Measurements from ENCODE around the gene ZKSCAN3.
A peak's percentile ranks its signal among the peaks of the same experiment; 100 is the strongest.
"Not testable (repeated sequence)": the region's sequence is repeated elsewhere in the genome, so short reads cannot be mapped to it uniquely, and the experiment has no call there.

The ZKSCAN3 gene

GRCh38 chr6:28349892-28350737 is at the start of gene ZKSCAN3:
Gene ZKSCAN3 (plus strand): TSS chr6:28349947. CDS start chr6:28359587, 9,640 bp downstream.
- DNase-seq, result peak; percentile 79

DNA sequence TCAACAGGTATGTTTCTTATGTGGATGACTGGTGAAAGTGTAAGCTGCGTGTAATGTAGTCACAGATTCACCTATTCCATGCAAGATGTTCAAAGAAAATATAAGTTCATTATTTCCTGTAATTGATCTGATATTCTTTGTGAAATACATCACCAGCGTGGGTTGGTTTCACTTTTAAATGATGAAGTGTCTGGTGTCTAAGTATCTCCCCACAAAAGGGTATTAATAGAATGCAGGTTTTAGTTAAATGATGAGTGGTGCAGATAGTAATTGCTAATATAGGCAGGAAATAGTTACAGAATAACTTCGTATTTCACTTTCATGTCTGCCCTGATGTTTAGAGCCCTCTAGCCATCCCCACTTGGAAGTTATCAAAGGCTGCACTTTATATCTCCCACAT is 46.2 kb upstream of the ZKSCAN3 start:
- DNase-seq, result no peak

- not testable (repeated sequence) for DNase-seq
Observed at GRCh38 chr6:28306363-28306762, 43.4 kb upstream of the ZKSCAN3 start.

DNA sequence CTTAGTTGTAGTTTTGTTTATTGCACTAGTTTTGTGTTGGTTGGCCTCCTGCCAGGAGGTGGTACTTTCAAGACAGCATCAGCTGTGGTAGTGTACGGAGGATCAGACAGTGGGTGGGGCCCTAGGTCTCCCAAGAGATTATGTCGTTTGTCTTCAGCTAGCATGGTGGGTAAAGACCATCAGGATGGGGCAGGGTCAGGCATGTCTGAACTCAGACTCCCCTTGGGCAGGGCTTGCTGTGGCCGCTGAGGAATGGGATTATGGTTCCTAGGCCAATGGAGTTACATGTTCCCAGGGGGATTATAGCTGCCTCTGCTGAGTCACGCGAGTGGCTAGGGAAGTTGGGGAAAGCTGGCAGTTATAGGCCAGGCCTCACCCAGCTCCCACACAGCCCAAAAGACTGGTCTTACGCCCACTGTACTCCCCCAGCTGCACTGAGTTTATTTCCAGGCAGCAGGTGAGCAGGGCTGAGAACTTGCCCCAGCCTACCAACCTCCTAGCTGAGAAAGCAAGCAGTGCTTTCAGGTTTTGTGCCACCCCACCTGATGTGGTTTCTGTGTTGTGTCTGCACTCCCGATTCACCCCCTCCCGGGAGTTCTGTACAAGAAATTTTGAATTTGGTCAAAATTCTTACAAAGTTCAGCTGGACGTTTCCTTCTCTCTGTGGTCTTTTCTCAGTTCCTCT is 38.5 kb upstream of the ZKSCAN3 start:
- DNase-seq, result peak; percentile 64

DNA sequence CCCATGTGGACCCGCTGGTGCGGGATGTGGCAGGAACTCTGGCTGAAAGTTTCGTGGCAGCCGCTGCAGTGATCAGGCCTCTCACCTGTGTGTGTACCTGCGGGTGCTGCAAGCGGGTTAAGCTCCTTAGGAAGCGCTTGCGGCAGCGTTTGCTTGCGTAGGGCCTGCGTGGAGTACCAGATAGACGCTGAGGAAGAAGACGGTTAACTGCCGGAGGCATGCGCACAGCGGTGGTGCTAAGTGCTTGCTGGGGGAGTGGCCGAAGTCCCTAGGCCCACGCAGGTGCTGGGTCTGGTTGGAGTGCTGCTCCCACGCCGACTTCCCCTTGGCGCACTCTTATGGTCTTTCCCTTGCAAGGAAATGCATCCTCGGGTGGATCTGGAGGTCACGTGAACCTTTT is 36.8 kb upstream of the ZKSCAN3 start:
- DNase-seq, result no peak

- no peak for DNase-seq
Observed at GRCh38 chr6:28315628-28316027, 34.1 kb upstream of the ZKSCAN3 start.

GRCh38 chr6:28317866-28318265 is 31.9 kb upstream of the ZKSCAN3 start:
- DNase-seq, result not testable (repeated sequence)

GRCh38 chr6:28322661-28323060 is 27.1 kb upstream of the ZKSCAN3 start:
- no peak for DNase-seq

DNA sequence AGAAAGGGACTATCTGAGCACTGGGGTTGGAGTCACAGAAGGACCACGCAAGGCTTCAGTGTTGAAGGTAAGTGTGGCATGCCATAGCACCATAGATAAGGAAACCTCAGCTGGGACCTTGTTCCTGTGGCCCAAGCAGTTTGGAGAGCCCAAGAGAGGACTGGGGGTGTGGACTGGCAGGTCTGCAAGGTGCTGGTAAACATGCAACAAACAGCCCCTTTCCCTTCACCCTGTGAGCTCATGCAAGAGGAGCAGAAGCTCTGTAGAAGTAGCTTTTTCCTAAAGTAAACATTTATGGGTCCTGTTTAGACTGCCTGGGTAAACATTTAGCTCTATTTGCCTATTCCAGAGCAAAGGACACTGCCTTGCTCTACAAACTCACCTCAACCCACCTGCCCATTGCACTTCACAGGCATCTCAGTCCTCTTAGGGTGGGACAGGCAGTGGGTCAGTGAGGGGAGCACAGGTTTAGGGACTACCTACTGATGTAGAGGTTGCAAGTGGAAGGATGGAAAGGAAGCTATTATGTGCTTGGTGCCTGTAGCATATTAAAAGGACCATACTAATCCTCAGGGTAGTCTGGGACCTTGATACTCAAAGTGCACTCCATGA is 25.8 kb upstream of the ZKSCAN3 start:
- no peak for DNase-seq

- no peak for DNase-seq
Observed at GRCh38 chr6:28326371-28326948, 23.3 kb upstream of the ZKSCAN3 start.

DNA sequence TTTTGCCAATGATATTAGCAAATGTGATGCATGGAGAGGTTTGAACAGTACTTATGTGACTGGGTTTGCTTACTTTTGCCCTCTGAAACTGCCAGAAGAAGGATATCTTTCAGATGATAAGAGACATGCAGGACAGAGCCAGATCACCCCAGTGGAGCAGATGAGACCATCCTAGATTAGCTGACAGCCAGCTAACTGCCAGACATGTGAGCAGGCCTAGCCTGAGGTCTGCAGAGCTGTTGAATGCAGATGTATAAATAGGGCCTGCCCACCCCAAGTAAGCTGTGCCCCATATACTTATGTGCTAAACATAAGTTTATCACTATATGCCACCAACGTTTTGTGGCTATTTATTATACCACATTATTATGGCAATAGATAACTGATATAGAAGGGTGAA is 19.7 kb upstream of the ZKSCAN3 start:
- no peak for DNase-seq

- no peak for DNase-seq
Observed at GRCh38 chr6:28333047-28333446, 16.7 kb upstream of the ZKSCAN3 start.

DNA sequence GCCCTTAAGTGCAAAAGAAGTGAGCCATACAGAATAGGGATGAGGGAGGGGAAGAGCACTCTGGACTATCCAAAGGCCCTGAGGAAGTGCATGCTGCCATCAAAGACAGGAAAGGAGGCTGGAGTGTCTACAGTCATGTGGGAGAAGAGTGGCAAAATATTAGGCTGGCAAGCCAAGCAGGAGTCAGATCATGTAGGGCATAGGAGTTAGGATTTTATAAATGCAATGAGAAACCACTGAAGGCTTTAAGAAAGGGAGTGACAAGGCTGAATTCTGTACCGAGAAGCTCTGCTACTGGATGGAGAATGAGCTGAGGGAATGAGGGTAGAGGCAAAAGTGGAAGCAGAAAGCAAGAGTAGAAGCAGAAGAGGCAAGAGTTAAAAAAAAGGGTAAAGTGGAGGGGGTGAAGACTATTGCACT is 16.1 kb upstream of the ZKSCAN3 start:
- no peak for DNase-seq

DNA sequence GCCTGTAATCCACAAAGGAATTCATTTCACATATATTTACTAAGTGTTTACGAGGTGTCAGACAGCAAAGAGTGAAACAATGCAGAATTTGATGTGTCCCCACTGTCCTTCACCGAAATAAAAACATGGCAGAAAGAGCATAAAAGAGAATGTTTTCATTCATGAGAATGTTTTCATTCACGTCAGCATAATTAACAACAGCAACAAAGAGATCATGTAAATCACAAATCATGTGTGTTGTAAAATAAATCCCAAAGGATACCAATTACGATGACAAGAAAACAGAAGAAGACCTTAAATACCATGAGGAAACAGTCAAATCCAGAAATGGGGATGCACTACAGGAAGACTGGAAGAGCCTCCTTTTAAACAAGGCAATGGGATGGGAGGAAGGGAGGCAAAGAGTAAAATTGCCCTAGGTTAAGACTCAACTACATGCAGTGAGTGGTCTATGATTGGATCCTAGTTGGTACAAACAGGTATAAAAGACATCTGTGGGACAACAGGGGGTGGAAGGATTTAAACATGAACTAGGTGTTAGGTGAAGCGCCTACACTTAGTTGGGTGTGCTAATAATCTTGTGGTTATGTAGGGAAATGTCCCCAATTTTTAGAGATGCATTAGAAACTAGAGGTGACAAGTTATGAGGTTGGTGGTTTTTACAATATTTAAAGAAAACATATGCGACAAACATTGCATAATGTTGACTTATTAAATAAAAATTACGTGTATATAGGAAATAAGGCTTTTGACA is 15.3 kb upstream of the ZKSCAN3 start:
- DNase-seq, result no peak

- DNase-seq, result no peak
Observed at GRCh38 chr6:28335040-28335563, 14.6 kb upstream of the ZKSCAN3 start.

DNA sequence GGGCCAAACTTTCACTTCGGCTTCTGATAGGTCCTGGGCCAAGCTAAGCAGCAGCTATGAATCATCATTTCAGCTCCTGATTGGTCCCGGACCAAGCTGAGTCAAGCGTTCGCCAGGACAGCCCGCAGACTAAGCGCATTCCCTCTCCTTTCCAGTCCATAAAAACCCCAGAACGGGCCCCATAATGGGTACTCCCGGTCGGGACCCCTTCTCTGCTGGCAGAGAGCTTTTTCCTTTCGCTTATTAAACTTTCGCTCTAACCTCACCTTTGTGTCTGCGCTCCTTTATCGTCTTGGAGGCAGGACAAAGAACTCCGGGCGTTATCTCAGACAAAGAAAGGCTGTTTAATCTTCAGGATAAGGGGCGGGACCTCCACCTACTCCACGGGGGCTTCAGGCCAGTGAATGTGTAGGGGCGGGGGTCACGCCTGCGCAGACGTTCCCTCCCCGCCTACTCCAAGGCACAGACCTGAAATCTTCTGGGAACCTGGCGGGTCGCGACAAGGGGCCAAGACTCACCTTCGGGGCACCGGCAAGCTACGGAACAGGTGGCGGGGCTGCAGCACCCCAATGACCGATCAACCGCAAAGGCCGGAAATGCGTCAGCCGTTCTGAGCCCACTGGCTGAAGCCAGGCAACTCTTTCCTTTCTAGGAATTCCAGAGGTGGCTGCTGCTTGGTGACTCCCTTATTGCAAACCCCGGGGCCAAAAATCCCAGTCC is 14.0 kb upstream of the ZKSCAN3 start, which contains the start of gene ZSCAN31:
TSS of gene ZSCAN31 (minus strand) at position 585 of the 720 bp plus-strand sequence. CDS start 6,465 bp downstream, outside the sequence.
- peak; percentile 50 for DNase-seq

- DNase-seq, result peak; percentile 15
Observed at GRCh38 chr6:28336284-28337120, 13.2 kb upstream of the ZKSCAN3 start.

- DNase-seq, result no peak
Observed at GRCh38 chr6:28337121-28337520, 12.6 kb upstream of the ZKSCAN3 start.

DNA sequence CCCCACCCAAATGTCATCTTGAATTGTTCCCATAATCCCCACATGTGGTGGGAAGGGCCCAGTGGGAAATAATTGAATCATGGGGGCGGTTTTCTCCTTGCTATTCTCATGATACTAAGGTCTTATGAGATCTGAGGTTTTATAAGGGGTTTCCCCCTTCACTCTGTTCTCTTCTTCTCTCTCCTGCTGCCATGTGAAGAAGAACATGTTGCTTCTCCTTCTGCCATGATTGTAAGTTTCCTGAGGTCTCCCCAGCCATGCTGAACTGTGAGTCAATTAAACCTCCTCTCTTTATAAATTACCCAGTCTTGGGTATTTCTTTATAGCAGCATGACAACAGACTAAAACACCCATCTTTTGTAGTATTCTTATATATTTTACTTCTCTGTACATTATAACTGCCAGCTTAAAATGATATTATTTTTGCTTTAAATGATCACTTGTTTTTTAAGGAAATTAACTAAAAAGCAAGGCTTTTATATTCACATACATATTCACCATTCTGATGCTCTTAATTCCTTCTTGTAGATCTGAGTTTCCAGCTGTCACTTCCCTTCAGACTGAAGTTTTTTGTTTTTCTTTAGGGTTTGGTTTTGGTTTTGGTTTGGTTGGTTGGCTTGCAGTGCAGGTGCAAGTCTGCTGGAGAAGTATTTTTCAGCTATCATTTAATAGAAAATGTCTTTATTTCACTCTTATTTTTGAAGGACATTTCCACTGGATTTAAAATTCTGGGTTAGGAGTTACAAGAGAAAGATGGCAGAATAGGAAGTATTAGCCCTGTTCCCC is 9.2 kb upstream of the ZKSCAN3 start:
- DNase-seq, result no peak

Data from NCI-H2171 (cell line).